HG03460 (cell line): Measurements from ENCODE around the gene CHD9.
A peak's percentile ranks its signal among the peaks of the same experiment; 100 is the strongest.

Experiments
- ATAC-seq: cut with Tn5 transposase; IDR thresholded peaks from one replicate; pipeline ENCODE4 v1.9.1; 2021; ENCODE audit not compliant: unreplicated experiment

CHD9 gene

DNA sequence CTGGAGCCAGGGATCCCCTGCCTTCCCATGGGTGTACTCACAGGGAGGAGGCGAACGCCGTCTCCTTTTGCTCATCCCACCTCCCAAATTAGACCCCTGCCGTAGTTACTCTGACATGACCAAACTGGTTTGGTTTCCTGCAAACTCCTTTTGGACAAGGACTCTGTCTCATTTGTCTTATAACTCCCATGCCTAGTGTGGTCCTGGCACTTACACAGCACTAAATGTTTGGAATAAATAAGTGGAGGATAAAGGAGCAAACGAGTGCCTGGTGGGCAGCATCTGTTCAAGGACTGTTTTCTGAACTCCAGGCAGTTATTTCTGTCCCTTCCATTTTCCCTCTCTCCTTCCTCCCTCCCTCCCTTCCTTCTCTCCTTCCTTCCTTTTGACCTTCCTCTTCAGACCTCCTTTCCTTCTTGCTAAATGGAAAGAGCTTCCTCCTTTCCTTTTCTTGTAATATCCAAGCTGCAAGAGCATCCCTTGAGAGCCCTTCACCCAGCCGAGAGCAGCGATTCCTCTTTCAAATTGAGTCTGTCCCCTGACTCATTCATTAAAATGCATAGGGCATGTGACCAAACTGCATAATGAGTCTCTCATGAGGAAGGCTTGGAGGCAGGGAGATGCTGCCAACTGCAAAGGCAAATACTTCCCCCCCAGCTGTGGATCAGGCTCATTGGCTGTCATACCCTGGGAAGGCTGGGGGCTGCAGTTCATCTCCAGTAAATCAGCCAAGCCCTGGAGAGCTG, 36.8 kb downstream of the CHD9 start:
- ATAC-seq, result peak; percentile 54

DNA sequence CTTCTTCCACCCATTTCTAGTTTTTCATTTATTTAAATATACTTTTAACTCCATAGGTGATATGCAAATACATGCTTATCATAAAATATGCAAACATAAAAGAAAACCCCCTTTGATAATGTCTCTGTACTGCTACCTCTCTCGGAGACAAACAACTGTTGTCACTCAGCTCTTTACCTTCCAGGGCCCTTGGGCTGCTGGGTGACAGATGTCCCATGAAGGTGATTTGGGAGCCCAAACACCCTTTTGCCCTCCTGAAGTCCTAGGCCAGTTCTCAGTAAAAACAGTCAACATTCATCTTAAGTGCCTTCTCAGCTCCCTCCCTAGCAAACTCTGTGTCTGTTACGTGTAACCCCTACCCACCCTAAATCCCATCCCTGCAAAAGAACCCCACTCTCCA, 37.5 kb downstream of the CHD9 start:
- ATAC-seq, result no peak

DNA sequence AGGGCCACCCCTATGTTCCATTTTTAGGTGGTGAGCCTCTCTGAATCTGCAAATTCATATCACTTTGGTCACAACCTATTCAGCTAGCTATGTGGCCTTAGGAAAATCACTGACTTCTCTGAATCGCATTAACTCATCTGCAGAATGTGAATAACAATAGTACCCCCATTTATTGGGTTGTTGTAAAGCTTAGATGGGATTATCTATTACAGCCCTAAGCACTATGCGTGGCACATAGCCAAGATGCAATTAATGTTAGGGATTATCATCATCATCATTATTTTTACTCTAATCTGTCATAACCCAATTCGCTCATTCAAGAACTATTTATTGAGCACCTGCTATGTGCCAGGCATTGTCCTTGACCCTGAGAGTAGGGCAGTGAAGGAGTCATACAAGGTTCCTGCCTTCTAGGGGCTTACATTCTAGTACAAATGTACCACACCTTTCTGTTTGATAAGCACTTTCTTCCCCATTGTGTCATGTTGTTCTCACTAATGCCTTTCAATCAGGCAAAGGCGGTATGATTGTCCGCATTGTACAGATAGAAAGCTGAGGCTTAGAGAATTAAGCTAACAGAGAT, 38.5 kb downstream of the CHD9 start:
- ATAC-seq, result no peak

DNA sequence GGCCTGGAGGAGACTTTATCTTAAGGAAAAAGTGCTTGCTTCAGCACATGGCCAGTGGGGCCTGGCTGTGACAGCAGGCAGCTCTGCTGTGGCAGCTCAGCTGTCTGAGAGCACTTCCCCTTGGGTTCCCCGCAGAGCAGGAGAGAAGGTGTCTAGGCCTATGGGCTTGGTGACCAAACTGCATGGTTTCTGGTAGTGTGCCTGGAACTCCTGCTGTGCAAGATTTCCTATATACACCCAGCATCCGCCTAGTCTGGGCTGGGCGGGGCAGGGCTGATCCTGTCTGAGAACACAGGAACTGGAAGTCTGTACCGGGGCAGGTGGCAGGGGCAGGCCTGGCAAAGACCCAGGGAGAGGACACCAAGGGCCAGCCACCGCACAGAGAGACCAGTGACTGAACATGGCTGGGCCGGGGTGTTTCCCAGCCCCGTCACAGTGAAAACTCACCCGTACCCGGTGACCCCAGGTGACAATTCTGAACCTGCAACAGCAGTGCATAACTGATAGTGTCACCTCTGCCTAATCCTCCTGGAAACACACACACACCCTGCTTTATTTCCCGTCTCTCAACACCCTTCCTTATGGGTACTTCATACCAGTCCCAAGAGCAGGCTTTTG, 39.3 kb downstream of the CHD9 start:
- ATAC-seq, result peak; percentile 41

DNA sequence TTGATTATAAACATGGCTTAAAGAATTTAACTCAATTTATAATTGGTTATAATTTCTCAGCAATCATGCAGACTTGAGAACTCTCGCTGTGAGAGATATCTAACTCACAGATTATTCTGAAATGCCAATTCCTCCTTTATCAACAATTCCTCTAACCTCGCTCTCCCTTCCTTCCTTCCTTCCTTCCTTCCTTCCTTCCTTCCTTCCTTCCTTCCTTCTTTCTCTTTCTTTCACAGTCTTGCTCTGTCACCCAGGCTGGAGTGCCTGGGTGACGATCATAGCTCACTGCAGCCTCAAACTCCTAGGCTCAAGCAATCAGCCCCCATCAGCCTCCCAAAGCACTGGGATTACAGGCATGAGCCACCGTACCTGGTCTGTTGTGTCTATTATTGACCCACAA, 42.4 kb downstream of the CHD9 start:
- ATAC-seq, result no peak

DNA sequence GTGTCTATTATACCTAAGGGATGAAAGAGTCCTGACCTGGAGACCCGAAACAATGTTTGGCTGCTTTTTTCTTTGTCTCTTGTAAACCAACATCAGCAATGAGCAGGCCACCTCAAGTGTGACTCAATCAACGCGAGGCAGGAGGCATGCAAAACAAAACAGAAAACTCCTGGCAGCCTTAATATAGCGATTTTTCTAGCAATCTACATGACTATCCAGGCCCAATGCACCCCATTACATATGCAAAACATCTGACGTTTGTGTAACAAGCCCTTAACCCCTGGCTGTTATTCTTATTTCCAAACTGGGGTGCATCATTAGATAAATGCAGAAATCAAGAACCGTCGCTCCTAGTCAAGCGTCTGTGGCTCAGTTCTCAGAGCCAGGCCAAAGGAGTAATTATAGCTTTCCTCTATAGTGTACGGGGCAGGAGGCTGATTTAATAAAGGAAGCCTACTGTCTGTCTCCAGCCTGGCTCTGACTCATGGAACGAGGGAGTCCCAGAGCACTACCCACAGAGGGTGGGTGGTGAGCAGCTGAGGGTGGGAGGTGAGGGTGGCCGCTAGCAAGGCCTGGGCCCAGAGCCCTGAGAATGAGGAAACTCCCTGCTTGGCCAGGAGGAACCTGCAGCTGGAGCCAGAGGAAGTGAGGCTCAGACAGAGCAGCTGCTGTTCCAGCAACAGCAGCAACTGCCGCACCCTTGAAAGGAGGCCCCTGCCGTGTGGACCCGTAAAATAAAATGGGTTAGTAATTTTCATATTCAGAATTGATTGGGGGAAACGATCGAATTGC, 43.9 kb downstream of the CHD9 start:
- peak; percentile 52 for ATAC-seq

DNA sequence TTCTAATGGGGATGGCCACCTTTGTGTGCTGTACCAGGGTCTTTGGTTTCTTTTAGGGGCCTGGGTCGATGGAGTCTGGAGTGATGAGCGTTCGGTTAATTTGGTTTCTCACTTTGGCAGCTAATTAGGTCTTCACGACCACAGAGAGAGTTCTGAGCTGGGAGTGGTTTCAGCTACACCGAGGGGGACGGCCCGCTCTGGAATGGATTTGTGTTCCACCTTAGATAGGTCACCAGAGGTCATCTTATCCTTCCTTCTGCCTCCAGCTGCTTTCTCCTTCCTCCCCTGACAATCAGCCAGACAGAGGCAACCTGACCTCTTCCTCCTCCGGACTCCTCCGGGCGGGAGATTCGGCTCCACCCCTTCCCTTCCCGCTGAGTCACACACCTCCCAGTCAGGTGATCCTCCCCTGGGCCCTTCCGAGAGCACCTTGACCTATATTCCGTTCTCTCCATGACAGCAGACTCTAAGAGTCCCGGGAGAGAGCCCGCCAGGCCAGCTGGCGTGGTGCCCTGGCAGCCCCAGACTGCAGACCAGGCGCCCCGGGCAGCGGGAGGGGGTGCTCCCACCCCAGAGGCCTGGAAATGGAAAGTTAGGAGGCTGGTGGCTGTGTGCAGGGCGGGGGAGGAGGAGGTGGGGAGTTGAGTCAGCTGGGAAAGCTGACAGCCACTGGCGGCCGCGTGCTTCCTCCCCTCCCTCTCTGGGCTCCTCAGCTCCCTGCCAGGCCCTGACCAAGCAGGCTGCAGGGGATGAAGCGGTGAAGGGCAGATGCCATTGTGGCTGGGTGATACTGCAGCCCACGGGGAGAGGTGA, 44.7 kb downstream of the CHD9 start:
- peak; percentile 55 for ATAC-seq

DNA sequence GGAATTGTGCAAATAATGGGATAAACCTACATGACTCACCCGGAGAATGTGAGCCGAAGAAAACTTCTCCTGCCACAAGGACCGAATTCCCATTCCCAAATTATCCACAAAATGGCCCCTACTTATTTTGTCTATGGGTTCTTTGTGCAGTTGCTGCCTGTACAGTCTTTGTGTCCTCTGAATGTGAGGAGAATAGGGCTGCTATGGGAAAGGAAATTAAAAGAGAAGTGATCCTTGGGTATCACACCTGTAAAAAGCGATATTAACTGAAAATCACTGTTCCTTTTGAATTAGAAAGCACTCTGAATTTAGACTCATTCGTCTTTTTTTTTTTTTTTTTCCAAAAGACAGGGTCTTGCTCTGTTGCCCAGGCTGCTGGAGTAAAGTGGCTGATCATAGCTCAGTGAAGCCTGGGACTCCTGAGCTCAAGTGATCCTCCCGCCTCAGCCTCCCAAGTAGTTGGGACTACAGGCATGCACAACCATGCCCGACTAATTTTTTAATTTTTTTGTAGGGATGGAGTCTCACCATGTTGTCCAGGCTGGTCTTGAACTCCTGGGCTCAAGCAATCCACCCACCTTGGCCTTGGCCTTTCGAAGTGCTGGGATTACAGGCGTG, 45.4 kb downstream of the CHD9 start:
- ATAC-seq, result no peak

DNA sequence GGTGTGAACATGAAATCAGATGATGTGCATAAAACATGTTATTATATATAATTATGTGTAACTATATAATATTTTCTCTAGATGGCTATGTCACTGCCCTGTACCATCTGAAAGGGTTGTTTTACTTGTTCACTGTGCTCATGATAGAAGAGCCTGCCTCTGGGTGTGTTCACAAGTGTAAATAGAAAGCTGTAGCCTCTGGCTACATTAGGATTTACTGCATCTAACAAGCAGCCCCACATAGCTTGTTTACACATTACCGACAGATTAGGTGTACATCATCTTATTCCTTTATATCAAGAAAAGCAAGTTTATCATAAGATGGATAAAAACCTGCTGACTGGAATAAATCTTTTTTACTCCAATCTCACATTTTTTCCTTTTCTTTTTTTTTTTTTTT, 46.1 kb downstream of the CHD9 start:
- no peak for ATAC-seq

DNA sequence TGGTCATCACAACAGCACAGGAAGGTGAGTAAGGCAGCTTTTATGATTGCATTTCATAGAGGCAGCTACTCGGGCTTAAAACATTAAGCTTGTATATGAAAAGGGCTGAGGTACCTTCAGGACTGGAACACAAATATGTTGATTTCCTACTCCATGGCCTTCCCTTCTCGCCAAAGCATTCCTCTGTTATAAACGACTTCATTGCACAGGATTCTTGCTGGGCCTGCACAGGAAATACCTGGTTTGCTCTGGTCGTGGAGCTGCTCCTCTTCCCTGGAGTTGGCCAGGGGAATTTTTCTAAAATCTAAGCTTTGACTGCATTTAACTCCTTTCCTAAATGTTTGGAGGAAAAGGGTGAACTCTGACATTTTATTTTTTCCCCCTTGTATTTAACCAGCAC, 49.0 kb downstream of the CHD9 start:
- ATAC-seq, result no peak

DNA sequence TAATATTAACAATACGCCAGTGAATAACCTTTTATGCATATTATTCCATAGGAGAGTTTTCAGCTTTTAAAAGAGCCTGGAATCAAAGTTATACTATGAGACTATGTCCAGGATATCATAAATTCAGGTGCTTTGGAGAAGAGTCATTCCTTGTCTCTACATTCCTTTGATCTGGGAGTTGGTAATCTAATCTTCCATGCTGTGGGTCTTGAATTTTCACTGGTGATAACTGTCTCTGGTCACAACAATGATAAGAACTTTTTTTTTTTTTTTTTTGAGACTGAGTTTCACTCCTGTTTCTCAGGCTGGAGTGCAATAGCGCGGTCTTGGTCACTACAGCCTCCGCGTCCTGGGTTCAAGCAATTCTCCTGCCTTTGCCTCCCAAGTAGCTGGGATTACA, 50.8 kb downstream of the CHD9 start:
- ATAC-seq, result no peak

DNA sequence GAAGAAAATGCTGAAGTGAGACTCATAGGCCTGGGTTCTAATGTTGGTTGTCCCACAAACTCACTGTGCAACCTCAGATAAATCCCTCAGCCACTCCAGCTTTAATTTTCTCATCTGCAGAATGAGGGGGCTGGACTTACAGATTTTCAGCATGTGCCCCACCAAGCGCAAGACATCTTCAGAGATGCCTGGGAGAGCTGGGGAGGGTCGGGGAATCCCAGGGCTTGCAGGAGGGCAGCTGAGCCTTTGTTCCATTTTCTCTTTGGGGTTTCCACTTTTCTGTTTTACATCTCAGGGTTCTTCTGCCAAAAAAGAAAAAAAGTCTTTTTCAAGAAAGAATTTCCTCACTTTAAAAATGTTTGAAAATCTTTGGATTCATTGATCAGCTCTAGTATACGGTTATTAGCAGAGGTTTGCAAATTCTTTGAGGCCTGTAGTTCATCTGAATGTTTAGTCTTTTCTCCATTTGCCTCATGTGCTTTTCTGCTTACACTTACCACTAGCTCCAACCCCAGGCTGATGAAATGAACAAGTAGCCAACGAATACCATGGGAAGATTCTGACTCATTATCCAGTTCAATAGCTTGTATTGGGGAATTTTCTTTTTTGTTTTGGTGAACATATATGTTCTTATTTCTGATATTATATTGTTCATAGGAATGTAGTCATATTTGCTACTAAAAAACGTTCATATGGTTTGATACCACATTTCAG, 56.4 kb downstream of the CHD9 start:
- no peak for ATAC-seq

DNA sequence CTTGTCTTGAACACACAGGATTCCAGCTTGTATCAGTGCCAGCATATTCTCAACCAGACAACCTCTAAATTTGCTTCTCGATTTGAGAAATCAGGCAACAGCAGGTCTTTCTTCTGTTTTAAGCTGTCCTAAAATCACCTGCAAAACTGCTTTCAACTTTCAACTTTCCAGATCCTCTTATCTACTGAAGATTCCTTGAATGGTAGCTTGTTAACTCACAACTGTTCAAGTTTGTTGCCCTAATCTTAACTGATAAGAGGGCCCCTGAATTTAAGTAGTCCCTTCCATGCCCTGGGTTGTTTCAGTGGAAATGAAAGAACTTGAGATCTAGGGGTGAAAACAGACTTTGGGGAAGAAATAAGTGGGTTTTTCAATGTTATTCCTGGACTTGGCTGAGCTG, 57.2 kb downstream of the CHD9 start:
- ATAC-seq, result no peak

DNA sequence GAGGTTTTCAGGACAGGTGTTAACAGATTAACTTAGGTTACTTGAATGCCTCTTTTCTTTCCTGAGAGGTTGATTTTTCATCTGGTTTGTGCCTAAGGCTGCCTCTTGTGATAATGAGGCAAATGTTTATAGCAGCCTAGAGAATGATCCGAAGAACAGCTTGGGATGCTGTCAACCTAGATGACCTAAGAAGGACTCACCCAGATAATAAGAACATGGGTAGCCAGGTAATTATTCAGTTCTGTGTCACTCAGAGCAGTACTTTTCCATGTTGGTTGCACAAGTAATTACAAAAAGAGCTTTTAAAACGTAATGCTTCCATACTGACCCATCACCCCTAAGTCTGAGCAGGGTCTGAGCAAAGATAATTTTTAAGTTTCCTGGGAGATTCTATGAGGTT, 60.3 kb downstream of the CHD9 start:
- ATAC-seq, result no peak

DNA sequence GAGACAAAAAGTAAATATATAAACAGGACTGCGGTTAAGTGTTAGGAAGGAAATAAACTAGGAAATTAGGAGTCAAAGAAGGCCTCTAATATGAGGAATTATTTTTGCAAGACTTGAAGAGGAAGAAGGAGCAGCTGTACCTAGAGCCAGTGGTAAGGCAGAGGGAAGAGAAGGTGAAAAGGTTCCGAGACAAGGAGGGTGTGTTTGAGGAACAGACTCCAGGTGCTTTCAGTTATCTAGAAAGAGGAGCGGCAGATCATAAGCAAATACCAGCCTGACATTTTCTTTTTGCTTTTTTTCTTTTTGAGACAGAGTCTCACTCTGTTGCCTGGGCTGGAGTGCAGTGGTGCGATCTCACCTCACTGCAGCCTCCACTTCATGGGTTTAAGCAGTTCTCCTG, 61.0 kb downstream of the CHD9 start:
- ATAC-seq, result no peak

DNA sequence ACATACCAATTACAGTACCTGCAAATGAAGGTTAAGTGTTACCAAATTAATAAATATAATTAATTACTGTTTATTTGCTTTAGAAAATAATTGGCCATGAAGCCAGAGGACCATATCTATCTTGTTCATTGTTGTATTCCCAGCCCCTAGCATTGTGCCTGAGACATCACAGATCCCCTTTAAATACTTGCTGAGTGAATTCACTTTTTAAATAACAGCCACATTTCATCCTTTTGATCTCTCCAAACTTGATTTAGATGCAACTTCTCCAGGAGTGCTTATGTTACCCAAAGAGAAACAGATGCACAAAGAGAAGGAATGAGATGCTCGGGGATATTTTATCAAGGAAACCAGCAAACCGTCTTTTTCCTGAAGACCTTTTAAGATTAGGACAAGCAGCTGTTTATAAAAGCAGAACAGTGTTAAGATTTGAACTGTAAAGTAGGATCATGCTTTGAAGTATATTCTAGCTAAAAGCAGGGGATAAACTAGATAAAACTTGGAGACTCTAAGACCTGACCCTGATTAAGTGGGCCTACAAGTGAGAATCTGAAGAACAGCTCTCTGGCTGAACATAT, 66.3 kb downstream of the CHD9 start:
- no peak for ATAC-seq

DNA sequence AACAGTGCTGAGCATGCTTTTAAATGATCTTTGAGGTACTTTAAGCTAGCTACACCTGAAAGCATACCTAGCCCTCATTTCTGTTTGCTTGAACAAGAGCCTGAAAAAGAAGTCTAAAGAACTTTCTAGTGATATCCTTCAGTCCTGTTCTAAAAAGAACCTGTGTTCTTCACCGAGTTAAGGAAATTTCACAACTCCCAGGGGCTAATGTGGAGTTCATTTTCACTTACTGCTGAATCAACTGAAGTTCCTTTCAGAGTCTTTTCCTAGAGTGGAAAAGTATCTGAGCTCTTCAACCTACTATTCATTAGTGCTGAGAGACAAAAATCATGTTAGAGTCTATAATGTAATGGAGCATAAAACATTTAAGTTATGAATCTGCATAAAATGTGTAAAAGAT, 66.9 kb downstream of the CHD9 start:
- no peak for ATAC-seq

DNA sequence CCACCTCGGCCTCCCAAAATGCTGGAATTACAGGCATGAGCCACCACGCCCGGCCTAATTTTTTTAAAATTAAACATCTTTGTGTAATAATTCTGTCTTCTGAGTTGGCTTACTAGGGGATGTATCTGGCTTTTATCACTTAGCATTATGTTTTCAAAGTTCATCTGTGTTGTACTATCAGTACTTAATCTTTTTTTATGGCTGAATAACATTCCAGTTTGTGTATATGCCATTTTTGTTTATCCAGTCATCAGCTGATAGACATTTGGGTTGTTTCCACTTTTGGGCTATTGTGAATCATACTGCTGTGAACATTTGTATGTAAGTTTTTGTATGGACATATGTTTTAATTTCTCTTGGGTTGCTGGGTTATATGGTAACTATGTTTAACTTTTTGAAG, 69.0 kb downstream of the CHD9 start:
- no peak for ATAC-seq

DNA sequence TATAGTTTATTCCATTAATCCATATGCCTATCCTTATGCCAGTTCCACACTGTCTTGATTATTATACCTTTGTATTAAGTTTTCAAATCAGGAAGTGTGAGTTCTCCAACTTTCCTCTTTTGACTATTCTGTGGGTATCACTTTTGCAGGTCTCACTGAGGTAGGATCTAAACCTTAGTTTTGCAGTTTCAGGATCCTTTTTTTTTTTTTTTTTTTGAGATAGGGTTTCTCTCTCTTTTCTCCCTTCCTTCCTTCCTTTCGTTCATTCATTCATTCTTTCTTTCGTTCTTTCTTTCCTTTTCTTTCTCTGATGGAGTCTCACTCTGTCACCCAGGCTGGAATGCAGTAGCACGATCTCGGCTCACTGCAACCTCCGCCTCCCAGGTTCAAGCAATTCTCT, 71.6 kb downstream of the CHD9 start:
- no peak for ATAC-seq
